ENCODE measurements around the gene RBMS1.
"Not testable (repeated sequence)": the region's sequence is repeated elsewhere in the genome, so short reads cannot be mapped to it uniquely, and the experiment has no call there.

The RBMS1 gene

DNA sequence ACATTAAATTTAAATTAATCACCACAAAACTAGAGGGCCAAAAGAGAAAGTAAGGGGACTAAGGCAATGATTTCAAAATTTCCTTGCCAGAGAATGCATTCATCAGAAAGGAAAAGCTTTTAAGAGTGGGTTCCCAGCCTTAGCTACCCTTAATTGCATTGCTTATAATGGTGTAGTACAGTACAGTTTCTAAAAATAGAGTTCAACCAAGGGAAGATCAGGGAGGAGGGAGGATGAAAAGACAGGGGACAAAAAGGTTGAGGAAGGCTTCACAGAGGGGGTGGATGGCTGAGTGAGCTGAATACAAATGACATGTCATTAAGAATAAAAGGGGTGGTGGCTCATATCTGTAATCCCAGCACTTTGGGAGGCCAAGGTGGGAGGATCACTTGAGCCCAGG is 119.9 kb downstream of the RBMS1 start:
- Mint-ChIP-seq H3K36me3 (ENCODE audit: low read depth) (peaks cover 1% of the 10 kb centered on the region), H3K9me3 (no peaks in the 10 kb centered on the region), H3K27ac (no peak overlapping the region), H3K27me3 (ENCODE audit: low read depth) (no peaks in the 10 kb centered on the region), H3K4me3 (no peak overlapping the region), H3K4me1 (ENCODE audit: low read depth) (peaks cover 26% of the 10 kb centered on the region)

GRCh38 chr2:160373263-160373662 is 120.3 kb downstream of the RBMS1 start:
- H3K27me3 Mint-ChIP-seq (ENCODE audit: low read depth), result no peaks in the 10 kb centered on the region
- H3K27ac Mint-ChIP-seq, result no peak overlapping the region
- no peak overlapping the region for H3K4me3 Mint-ChIP-seq
- H3K36me3 Mint-ChIP-seq (ENCODE audit: low read depth), result peaks cover 1% of the 10 kb centered on the region
- H3K4me1 Mint-ChIP-seq (ENCODE audit: low read depth), result peaks cover 27% of the 10 kb centered on the region
- H3K9me3 Mint-ChIP-seq, result no peaks in the 10 kb centered on the region

GRCh38 chr2:160372585-160372984 is 121.0 kb downstream of the RBMS1 start:
- Mint-ChIP-seq H3K36me3 (ENCODE audit: low read depth) (peaks cover 1% of the 10 kb centered on the region), H3K27ac (no peak overlapping the region), H3K4me3 (no peak overlapping the region), H3K9me3 (no peaks in the 10 kb centered on the region), H3K4me1 (ENCODE audit: low read depth) (peaks cover 33% of the 10 kb centered on the region), H3K27me3 (ENCODE audit: low read depth) (no peaks in the 10 kb centered on the region)

DNA sequence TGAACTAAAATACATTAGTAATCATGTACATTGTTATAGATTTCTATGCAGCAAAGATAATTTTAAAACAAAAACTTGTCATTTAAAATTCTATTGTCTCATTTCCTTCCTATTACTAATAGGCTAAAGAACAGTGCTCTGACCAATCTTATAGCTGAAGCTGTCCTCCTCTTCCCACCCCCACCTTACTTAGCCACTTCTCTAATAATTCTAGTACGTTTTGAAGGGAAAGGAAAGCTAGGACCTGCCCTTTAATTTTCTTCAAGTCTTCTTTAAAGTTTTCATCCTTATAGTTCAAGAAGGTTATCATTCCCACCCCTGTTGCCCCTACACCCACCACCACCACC is 121.6 kb downstream of the RBMS1 start:
- H3K27ac Mint-ChIP-seq, result no peak overlapping the region
- no peak overlapping the region for H3K4me3 Mint-ChIP-seq
- H3K27me3 Mint-ChIP-seq (ENCODE audit: low read depth), result no peaks in the 10 kb centered on the region
- H3K4me1 Mint-ChIP-seq (ENCODE audit: low read depth), result peaks cover 33% of the 10 kb centered on the region
- peaks cover 1% of the 10 kb centered on the region for H3K36me3 Mint-ChIP-seq (ENCODE audit: low read depth)
- no peaks in the 10 kb centered on the region for H3K9me3 Mint-ChIP-seq

- Mint-ChIP-seq H3K9me3 (no peaks in the 10 kb centered on the region), H3K36me3 (ENCODE audit: low read depth) (peaks cover 1% of the 10 kb centered on the region), H3K4me3 (no peak overlapping the region), H3K4me1 (ENCODE audit: low read depth) (peaks cover 31% of the 10 kb centered on the region), H3K27me3 (ENCODE audit: low read depth) (no peaks in the 10 kb centered on the region), H3K27ac (no peak overlapping the region)
These were observed 122.2 kb downstream of the RBMS1 start for GRCh38 chr2:160371251-160372009.

DNA sequence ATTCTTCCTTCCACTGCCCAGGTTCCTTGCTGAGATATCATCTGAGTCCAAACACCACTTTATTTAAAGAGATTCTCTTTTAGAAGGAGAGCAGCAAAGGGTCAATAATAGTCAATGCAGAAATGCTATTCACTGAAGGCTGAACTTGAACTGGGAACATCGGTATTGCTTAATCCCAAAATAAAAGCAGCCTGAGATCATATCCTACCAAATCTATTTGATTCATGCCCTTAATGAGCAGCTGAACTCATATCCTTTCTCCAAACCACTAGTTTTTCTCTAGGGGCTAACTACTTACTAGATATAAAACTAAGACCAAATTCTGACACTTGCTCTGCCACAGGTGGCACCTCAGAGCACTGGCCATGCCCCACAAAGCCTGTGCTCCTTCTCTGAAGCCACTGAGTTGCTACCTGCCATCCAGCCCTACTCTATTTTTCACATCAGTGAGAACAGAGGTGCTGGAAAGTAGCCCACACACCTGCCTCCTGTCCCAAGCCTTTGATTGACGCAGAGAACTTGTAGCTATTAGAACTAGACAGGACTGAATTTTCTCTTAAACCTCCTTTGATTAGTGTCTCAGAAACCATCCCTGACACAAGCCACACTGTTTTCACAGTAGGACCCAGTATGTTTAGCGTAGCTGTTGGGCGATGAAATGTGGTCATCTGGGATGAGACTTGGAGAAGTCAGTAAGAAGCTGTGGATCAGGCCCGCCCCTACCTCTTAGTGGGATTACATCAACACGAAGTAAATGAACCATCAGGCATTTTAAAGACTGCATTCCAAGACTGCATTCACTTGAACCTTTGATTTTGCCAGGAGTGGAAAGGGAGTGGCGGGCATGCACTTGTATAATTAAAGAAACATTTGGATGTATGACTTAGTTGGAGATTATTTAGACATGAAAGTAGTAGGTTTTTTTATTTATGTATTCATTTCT is 124.3 kb downstream of the RBMS1 start:
- Mint-ChIP-seq H3K27ac (no peak overlapping the region), H3K4me3 (no peak overlapping the region), H3K4me1 (ENCODE audit: low read depth) (peaks cover 23% of the 10 kb centered on the region), H3K9me3 (no peaks in the 10 kb centered on the region), H3K36me3 (ENCODE audit: low read depth) (peaks cover 15% of the 10 kb centered on the region), H3K27me3 (ENCODE audit: low read depth) (no peaks in the 10 kb centered on the region)

- no peaks in the 10 kb centered on the region for H3K27me3 Mint-ChIP-seq (ENCODE audit: low read depth)
- no peak overlapping the region for H3K27ac Mint-ChIP-seq
- no peaks in the 10 kb centered on the region for H3K9me3 Mint-ChIP-seq
- H3K4me1 Mint-ChIP-seq (ENCODE audit: low read depth), result peaks cover 17% of the 10 kb centered on the region
- H3K4me3 Mint-ChIP-seq, result no peak overlapping the region
- H3K36me3 Mint-ChIP-seq (ENCODE audit: low read depth), result peaks cover 18% of the 10 kb centered on the region
These were observed 125.7 kb downstream of the RBMS1 start for GRCh38 chr2:160367887-160368286.

- not testable (repeated sequence) for H3K27me3 Mint-ChIP-seq (ENCODE audit: low read depth); H3K9me3 Mint-ChIP-seq; H3K4me3 Mint-ChIP-seq; H3K27ac Mint-ChIP-seq
- Mint-ChIP-seq H3K36me3 (ENCODE audit: low read depth) (peaks cover 18% of the 10 kb centered on the region), H3K4me1 (ENCODE audit: low read depth) (peaks cover 15% of the 10 kb centered on the region)
These were observed 126.5 kb downstream of the RBMS1 start for GRCh38 chr2:160367139-160367538.

DNA sequence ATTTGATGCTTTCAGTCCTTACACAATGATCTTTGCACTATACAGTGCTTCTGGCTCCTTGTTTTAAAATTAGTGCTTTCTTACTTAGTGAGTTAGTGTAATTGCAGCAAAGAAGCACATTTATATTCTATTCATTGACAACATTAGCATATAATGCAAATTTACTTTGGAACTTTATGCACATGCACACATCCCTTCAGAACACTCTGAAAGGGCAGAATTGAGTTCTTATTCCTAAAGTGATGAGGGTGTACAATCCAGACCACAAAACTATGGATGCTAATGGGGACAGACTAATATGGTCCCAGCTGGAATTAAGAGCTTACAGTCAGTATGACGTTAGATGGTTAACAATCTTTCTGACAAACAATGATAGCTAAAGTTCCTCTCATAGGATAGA is 127.1 kb downstream of the RBMS1 start:
- Mint-ChIP-seq H3K4me3 (no peak overlapping the region), H3K27ac (no peak overlapping the region), H3K9me3 (no peaks in the 10 kb centered on the region), H3K36me3 (ENCODE audit: low read depth) (peaks cover 18% of the 10 kb centered on the region), H3K4me1 (ENCODE audit: low read depth) (peaks cover 15% of the 10 kb centered on the region), H3K27me3 (ENCODE audit: low read depth) (no peaks in the 10 kb centered on the region)

- Mint-ChIP-seq H3K4me1 (ENCODE audit: low read depth) (peaks cover 15% of the 10 kb centered on the region), H3K9me3 (no peaks in the 10 kb centered on the region), H3K36me3 (ENCODE audit: low read depth) (peaks cover 18% of the 10 kb centered on the region), H3K4me3 (no peak overlapping the region), H3K27me3 (ENCODE audit: low read depth) (no peaks in the 10 kb centered on the region), H3K27ac (no peak overlapping the region)
These were observed 127.8 kb downstream of the RBMS1 start for GRCh38 chr2:160365716-160366367.

DNA sequence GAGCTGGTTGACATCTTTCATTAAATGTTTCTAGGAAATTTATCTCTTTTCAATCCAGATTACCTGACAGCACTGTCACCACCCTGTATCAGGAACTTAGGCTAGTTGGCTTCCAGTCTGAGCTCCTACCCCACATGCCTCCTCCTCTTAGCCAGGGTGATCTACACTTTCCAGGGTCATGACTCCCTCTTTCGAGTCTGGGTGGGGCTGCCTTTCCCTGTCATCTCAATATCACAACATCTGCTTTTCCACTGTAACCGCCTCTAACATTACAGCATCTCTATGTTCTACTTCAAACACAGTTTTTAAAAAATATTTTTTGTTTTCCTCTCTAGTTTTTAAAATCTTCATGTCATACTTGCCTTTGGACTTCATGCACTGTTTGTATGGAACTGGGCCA is 129.2 kb downstream of the RBMS1 start:
- Mint-ChIP-seq H3K4me1 (ENCODE audit: low read depth) (peaks cover 15% of the 10 kb centered on the region), H3K4me3 (no peak overlapping the region), H3K27ac (no peak overlapping the region), H3K36me3 (ENCODE audit: low read depth) (peaks cover 18% of the 10 kb centered on the region), H3K9me3 (no peaks in the 10 kb centered on the region), H3K27me3 (ENCODE audit: low read depth) (no peaks in the 10 kb centered on the region)

- Mint-ChIP-seq H3K27ac (no peak overlapping the region), H3K9me3 (no peaks in the 10 kb centered on the region), H3K27me3 (ENCODE audit: low read depth) (no peaks in the 10 kb centered on the region), H3K4me3 (no peak overlapping the region), H3K4me1 (ENCODE audit: low read depth) (peaks cover 15% of the 10 kb centered on the region), H3K36me3 (ENCODE audit: low read depth) (peaks cover 18% of the 10 kb centered on the region)
These were observed 129.6 kb downstream of the RBMS1 start for GRCh38 chr2:160363961-160364360.

DNA sequence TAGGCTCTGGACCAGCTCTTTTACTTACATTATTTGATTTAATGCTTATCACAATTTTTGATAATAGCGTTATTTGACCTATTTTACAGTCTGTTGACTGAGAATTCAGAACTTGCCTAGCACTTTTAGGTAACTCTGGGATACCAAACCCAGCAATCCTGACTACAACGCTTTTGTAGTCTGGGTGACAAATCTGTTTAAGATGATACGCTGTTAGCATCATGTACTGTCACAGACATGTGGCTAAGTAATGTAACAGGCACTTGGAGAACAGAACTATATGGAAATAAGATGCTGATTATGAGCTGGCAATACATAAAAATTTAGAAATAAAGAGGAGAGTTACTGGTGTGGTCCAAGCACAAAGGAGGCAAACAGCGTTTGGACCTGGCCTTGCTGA is 130.6 kb downstream of the RBMS1 start:
- Mint-ChIP-seq H3K27me3 (ENCODE audit: low read depth) (no peaks in the 10 kb centered on the region), H3K36me3 (ENCODE audit: low read depth) (peaks cover 18% of the 10 kb centered on the region), H3K4me1 (ENCODE audit: low read depth) (peaks cover 14% of the 10 kb centered on the region), H3K9me3 (no peaks in the 10 kb centered on the region), H3K4me3 (no peak overlapping the region), H3K27ac (peak overlapping the region; percentile 61)

DNA sequence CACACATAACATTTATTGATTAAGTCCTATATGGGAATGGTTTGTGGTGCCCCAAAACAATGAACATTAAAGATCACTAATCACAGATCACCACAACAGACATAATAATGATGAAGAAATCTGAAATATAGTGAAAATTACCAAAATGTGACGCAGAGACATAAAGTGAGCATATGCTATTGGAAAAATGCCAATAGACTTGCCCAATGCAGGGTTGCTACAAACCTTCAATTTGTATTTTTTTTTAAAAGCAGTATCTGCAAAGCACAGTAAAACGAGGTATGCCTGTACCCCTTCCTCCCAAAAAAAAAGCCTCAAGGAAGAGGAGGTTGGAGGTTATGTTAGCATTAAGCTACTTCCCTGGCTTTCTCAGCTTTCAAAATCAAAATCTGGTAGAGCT is 131.1 kb downstream of the RBMS1 start:
- Mint-ChIP-seq H3K36me3 (ENCODE audit: low read depth) (peaks cover 23% of the 10 kb centered on the region), H3K4me3 (no peak overlapping the region), H3K4me1 (ENCODE audit: low read depth) (peaks cover 15% of the 10 kb centered on the region), H3K9me3 (no peaks in the 10 kb centered on the region), H3K27me3 (ENCODE audit: low read depth) (no peaks in the 10 kb centered on the region), H3K27ac (no peak overlapping the region)

DNA sequence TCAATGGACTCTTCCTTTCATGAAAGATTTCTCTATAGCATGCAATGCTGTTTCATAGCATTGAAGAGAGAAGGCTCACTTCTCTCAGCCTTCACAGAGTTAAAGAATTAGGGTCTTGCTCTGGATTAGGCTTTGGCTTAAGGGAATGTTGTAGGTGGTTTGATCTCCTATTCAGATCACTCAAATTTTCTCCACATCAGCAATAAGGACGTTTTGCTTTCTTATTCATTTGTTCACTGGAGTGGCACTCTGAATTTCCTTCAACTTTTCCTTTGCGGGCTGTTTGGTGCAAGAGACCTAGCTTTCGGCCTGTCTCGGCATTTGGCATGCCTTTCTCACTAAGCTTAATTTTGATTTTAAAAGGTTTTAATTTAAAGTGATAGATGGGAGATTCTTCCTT is 131.6 kb downstream of the RBMS1 start:
- Mint-ChIP-seq H3K9me3 (no peaks in the 10 kb centered on the region), H3K4me1 (ENCODE audit: low read depth) (peaks cover 15% of the 10 kb centered on the region), H3K4me3 (no peak overlapping the region), H3K36me3 (ENCODE audit: low read depth) (peaks cover 23% of the 10 kb centered on the region), H3K27me3 (ENCODE audit: low read depth) (no peaks in the 10 kb centered on the region), H3K27ac (no peak overlapping the region)
